HG03045 (cell line): ENCODE results near the gene HEATR5A.
"Not testable (repeated sequence)": the region's sequence is repeated elsewhere in the genome, so short reads cannot be mapped to it uniquely, and the experiment has no call there.

Experiments used
- ATAC-seq: cut with Tn5 transposase; IDR thresholded peaks from one replicate; pipeline ENCODE4 v1.9.1; 2021; ENCODE audit warnings: mild to moderate bottlenecking, moderate library complexity; ENCODE audit not compliant: unreplicated experiment

The HEATR5A gene

GRCh38 chr14:31287294-31287972, 132.9 kb downstream of the HEATR5A start:
- no peak for ATAC-seq

GRCh38 chr14:31286456-31287293, 133.7 kb downstream of the HEATR5A start:
- ATAC-seq: no peak

- no peak for ATAC-seq
Observed at GRCh38 chr14:31283578-31284252, 136.6 kb downstream of the HEATR5A start.

GRCh38 chr14:31283153-31283552, 137.2 kb downstream of the HEATR5A start:
- no peak for ATAC-seq

GRCh38 chr14:31280871-31281220, 139.5 kb downstream of the HEATR5A start:
- ATAC-seq: no peak

GRCh38 chr14:31280132-31280870, 140.0 kb downstream of the HEATR5A start:
- ATAC-seq: no peak

GRCh38 chr14:31278883-31279282, 141.5 kb downstream of the HEATR5A start:
- ATAC-seq: no peak

- ATAC-seq: no peak
Observed at GRCh38 chr14:31277085-31277484, 143.3 kb downstream of the HEATR5A start.

- not testable (repeated sequence) for ATAC-seq
Observed at GRCh38 chr14:31276417-31276816, 143.9 kb downstream of the HEATR5A start.

- no peak for ATAC-seq
Observed at GRCh38 chr14:31275731-31276130, 144.6 kb downstream of the HEATR5A start.

GRCh38 chr14:31271648-31272047, 148.7 kb downstream of the HEATR5A start:
- ATAC-seq: no peak

GRCh38 chr14:31270196-31270772, 150.1 kb downstream of the HEATR5A start:
- ATAC-seq: no peak

GRCh38 chr14:31269634-31270195, 150.6 kb downstream of the HEATR5A start:
- no peak for ATAC-seq

GRCh38 chr14:31268216-31268615, 152.1 kb downstream of the HEATR5A start:
- ATAC-seq: no peak

GRCh38 chr14:31266437-31267331, 153.7 kb downstream of the HEATR5A start:
- no peak for ATAC-seq

GRCh38 chr14:31265701-31266398, 154.5 kb downstream of the HEATR5A start:
- no peak for ATAC-seq

- ATAC-seq: no peak
Observed at GRCh38 chr14:31263485-31264133, 156.7 kb downstream of the HEATR5A start.
